Measurements from ENCODE around the gene ATP5ME.

The ATP5ME gene

GRCh38 chr4:629636-629914 lies 44.5 kb downstream of the ATP5ME start:
- peaks cover 8% of the 10 kb centered on the region for H3K4me1 ChIP-seq (ENCODE audit: control insufficient read depth, insufficient read depth, low read length, poor library complexity, severe bottlenecking)
- H3K9me3 ChIP-seq (ENCODE audit: control insufficient read depth, low read length): peaks cover 12% of the 10 kb centered on the region
- 85 to 92% methylated on average over 9 of the region's 9 CpGs for WGBS, 2 experiments (ENCODE audit: insufficient coverage in 2 of 2)
- H3K27ac ChIP-seq (ENCODE audit: low read depth, low read length, severe bottlenecking): no peak overlapping the region
- no peaks in the 10 kb centered on the region for H3K36me3 ChIP-seq (ENCODE audit: control insufficient read depth, insufficient read depth, low read length)
- H3K4me3 ChIP-seq (ENCODE audit: extremely low read depth, insufficient read depth, low read length, poor library complexity, severe bottlenecking): no peak overlapping the region

DNA sequence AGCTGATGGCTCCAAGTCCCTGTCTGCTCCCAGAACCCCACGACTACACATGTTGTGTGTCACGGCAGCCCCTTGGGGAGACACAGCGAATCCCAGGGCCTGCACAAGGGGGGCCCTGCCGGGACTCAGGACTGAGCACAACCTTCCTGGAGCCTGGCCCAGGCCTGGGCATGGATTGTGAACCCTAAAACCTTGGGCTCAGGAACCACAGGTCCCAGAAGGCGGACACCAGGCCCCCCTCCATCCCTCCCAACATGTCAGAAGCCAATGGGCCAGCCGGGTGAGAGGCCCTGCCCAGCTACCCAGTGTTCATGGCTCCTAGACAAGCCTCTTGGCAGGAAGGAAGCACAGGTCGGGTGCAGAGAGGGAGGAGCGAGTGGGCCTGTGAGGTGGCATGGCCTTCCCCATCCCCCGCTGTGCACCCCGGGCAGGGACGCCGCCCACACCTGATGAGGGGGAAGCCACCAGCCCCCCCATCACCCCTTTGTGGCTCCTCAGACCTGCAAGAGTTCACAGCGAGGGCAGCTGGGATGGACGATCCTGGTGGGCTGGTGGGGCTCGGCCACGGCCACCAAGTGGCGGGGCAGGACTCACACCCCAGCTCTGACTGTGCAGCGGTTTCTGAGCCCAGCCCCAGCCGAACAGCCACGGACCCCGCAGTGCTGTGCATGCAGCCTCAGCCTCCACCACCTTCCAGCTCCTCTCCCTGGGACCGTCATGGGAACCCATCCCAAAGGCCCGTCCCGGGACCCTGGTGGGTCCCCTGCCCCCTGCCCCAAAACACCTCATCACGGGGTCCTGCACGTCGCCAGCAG lies 45.0 kb downstream of the ATP5ME start:
- WGBS, 2 experiments (ENCODE audit: insufficient coverage in 2 of 2): 88% methylated on average over 16 to 22 of the region's 27 CpGs
- Histone ChIP-seq H3K4me1 (ENCODE audit: control insufficient read depth, insufficient read depth, low read length, poor library complexity, severe bottlenecking) (peaks cover 12% of the 10 kb centered on the region), H3K36me3 (ENCODE audit: control insufficient read depth, insufficient read depth, low read length) (no peaks in the 10 kb centered on the region), H3K27ac (ENCODE audit: low read depth, low read length, severe bottlenecking) (no peak overlapping the region), H3K9me3 (ENCODE audit: control insufficient read depth, low read length) (peaks cover 12% of the 10 kb centered on the region), H3K4me3 (ENCODE audit: extremely low read depth, insufficient read depth, low read length, poor library complexity, severe bottlenecking) (no peak overlapping the region)

GRCh38 chr4:628311-628741 lies 45.8 kb downstream of the ATP5ME start:
- no peak overlapping the region for H3K4me3 ChIP-seq (ENCODE audit: extremely low read depth, insufficient read depth, low read length, poor library complexity, severe bottlenecking)
- H3K9me3 ChIP-seq (ENCODE audit: control insufficient read depth, low read length): peaks cover 12% of the 10 kb centered on the region
- no peak overlapping the region for H3K27ac ChIP-seq (ENCODE audit: low read depth, low read length, severe bottlenecking)
- no peaks in the 10 kb centered on the region for H3K36me3 ChIP-seq (ENCODE audit: control insufficient read depth, insufficient read depth, low read length)
- peaks cover 15% of the 10 kb centered on the region for H3K4me1 ChIP-seq (ENCODE audit: control insufficient read depth, insufficient read depth, low read length, poor library complexity, severe bottlenecking)
- 95% methylated on average over 16 of the region's 17 CpGs for WGBS, 2 experiments (ENCODE audit: insufficient coverage in 2 of 2)

DNA sequence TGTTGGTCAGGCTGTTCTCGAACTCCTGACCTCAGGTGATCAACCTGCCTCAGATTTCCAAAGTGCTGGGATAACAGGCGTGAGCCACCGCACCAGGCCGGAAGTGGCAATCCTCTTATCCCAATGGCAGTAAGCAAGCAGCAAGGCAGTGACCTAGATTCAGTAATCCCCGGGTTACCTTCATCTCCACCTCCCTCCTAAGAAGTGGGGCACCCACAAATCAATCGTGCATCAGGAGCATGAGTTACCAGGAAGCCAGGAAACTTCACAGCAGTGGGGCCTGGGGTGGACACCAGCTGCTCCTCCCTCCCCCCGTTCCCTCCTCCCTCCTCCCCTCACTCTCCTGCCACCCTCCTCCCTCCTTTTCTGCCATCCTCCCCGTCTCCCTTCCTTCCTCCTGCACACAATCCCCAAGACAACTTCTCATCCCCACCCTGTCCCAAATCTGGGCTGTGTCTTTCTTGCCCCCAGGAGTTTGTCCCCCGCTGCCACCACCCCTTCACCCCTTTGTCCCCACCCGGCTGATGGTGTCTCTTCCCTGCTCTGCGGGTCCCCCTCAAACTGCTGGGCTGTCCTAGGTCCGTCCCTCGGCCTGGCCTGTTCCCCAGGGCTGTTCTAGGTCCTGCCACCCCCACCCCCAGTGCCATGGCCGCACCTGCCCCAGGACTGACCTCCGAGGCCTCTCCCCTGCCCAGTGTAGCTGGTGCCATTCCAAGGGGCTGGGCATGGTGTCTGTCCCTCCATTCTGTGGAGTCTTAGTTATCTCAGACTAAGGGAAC lies 46.5 kb downstream of the ATP5ME start:
- no peaks in the 10 kb centered on the region for H3K36me3 ChIP-seq (ENCODE audit: control insufficient read depth, insufficient read depth, low read length)
- H3K27ac ChIP-seq (ENCODE audit: low read depth, low read length, severe bottlenecking): no peak overlapping the region
- H3K4me1 ChIP-seq (ENCODE audit: control insufficient read depth, insufficient read depth, low read length, poor library complexity, severe bottlenecking): peaks cover 17% of the 10 kb centered on the region
- no peak overlapping the region for H3K4me3 ChIP-seq (ENCODE audit: extremely low read depth, insufficient read depth, low read length, poor library complexity, severe bottlenecking)
- peaks cover 12% of the 10 kb centered on the region for H3K9me3 ChIP-seq (ENCODE audit: control insufficient read depth, low read length)
- 87 to 97% methylated on average over 4 to 14 of the region's 15 CpGs for WGBS, 2 experiments (ENCODE audit: insufficient coverage in 2 of 2)

- H3K4me1 ChIP-seq (ENCODE audit: control insufficient read depth, insufficient read depth, low read length, poor library complexity, severe bottlenecking): peaks cover 17% of the 10 kb centered on the region
- H3K36me3 ChIP-seq (ENCODE audit: control insufficient read depth, insufficient read depth, low read length): no peaks in the 10 kb centered on the region
- H3K9me3 ChIP-seq (ENCODE audit: control insufficient read depth, low read length): peaks cover 3% of the 10 kb centered on the region
- H3K4me3 ChIP-seq (ENCODE audit: extremely low read depth, insufficient read depth, low read length, poor library complexity, severe bottlenecking): no peak overlapping the region
- H3K27ac ChIP-seq (ENCODE audit: low read depth, low read length, severe bottlenecking): no peak overlapping the region
- 88 to 89% methylated on average over 13 to 17 of the region's 20 CpGs for WGBS, 2 experiments (ENCODE audit: insufficient coverage in 2 of 2)
Measured at GRCh38 chr4:626201-627091, 47.6 kb downstream of the ATP5ME start.

- H3K4me1 ChIP-seq (ENCODE audit: control insufficient read depth, insufficient read depth, low read length, poor library complexity, severe bottlenecking): peaks cover 17% of the 10 kb centered on the region
- H3K4me3 ChIP-seq (ENCODE audit: extremely low read depth, insufficient read depth, low read length, poor library complexity, severe bottlenecking): no peak overlapping the region
- no peaks in the 10 kb centered on the region for H3K9me3 ChIP-seq (ENCODE audit: control insufficient read depth, low read length)
- no peak overlapping the region for H3K27ac ChIP-seq (ENCODE audit: low read depth, low read length, severe bottlenecking)
- 94 to 96% methylated on average over 37 to 39 of the region's 39 CpGs for WGBS, 2 experiments (ENCODE audit: insufficient coverage in 2 of 2)
- H3K36me3 ChIP-seq (ENCODE audit: control insufficient read depth, insufficient read depth, low read length): no peaks in the 10 kb centered on the region
Measured at GRCh38 chr4:625631-626161, 48.4 kb downstream of the ATP5ME start.

- no peaks in the 10 kb centered on the region for H3K9me3 ChIP-seq (ENCODE audit: control insufficient read depth, low read length)
- H3K27ac ChIP-seq (ENCODE audit: low read depth, low read length, severe bottlenecking): no peak within 1 kb of the TSS
- H3K4me1 ChIP-seq (ENCODE audit: control insufficient read depth, insufficient read depth, low read length, poor library complexity, severe bottlenecking): peaks cover 17% of the 10 kb centered on the region
- 69 to 83% methylated on average over 9 to 17 of the region's 21 CpGs for WGBS, 2 experiments (ENCODE audit: insufficient coverage in 2 of 2)
- H3K4me3 ChIP-seq (ENCODE audit: extremely low read depth, insufficient read depth, low read length, poor library complexity, severe bottlenecking): no peak within 1 kb of the TSS
- H3K36me3 ChIP-seq (ENCODE audit: control insufficient read depth, insufficient read depth, low read length): no peaks in the 10 kb centered on the region
Measured at GRCh38 chr4:624705-625590, 49.1 kb downstream of the ATP5ME start, which contains the start of gene PDE6B. Gene PDE6B (plus strand): TSS chr4:625573. CDS start chr4:625627, 54 bp downstream.

- Histone ChIP-seq H3K27ac (ENCODE audit: low read depth, low read length, severe bottlenecking) (no peak overlapping the region), H3K9me3 (ENCODE audit: control insufficient read depth, low read length) (no peaks in the 10 kb centered on the region), H3K4me1 (ENCODE audit: control insufficient read depth, insufficient read depth, low read length, poor library complexity, severe bottlenecking) (peaks cover 17% of the 10 kb centered on the region), H3K36me3 (ENCODE audit: control insufficient read depth, insufficient read depth, low read length) (no peaks in the 10 kb centered on the region), H3K4me3 (ENCODE audit: extremely low read depth, insufficient read depth, low read length, poor library complexity, severe bottlenecking) (no peak overlapping the region)
- WGBS, 2 experiments (ENCODE audit: insufficient coverage in 2 of 2): 81 to 88% methylated on average over 20 to 24 of the region's 29 CpGs
Measured at GRCh38 chr4:623914-624566, 50.0 kb downstream of the ATP5ME start.

- Histone ChIP-seq H3K4me1 (ENCODE audit: control insufficient read depth, insufficient read depth, low read length, poor library complexity, severe bottlenecking) (peaks cover 17% of the 10 kb centered on the region), H3K4me3 (ENCODE audit: extremely low read depth, insufficient read depth, low read length, poor library complexity, severe bottlenecking) (no peak overlapping the region), H3K27ac (ENCODE audit: low read depth, low read length, severe bottlenecking) (no peak overlapping the region), H3K36me3 (ENCODE audit: control insufficient read depth, insufficient read depth, low read length) (no peaks in the 10 kb centered on the region), H3K9me3 (ENCODE audit: control insufficient read depth, low read length) (no peaks in the 10 kb centered on the region)
- WGBS, 2 experiments (ENCODE audit: insufficient coverage in 2 of 2): 88 to 93% methylated on average over 10 to 21 of the region's 24 CpGs
Measured at GRCh38 chr4:622996-623913, 50.8 kb downstream of the ATP5ME start.

Measured in mesodermal cell (in vitro differentiated cells).